ENCODE measurements around the gene PPP6R2.

GRCh38 chr22:50301581-50301991, 41.5 kb upstream of the PPP6R2 start:
- no peak for TF ChIP-seq CTCF (conservative IDR thresholded peaks at IDR 0.05)
- TF ChIP-seq EZH2 (IDR thresholded peaks at IDR 0.05; ENCODE audit: low read depth), result no peak
